ENCODE results near the gene SEC24D. TPM values are rescaled to one million over a fixed set of nuclear protein-coding genes. Genes with fewer than 3 reads are reported as not detected.

SEC24D gene
- total and polyA plus RNA-seq, 2 experiments from 2014 or later: 37.6 to 94.8 TPM

DNA sequence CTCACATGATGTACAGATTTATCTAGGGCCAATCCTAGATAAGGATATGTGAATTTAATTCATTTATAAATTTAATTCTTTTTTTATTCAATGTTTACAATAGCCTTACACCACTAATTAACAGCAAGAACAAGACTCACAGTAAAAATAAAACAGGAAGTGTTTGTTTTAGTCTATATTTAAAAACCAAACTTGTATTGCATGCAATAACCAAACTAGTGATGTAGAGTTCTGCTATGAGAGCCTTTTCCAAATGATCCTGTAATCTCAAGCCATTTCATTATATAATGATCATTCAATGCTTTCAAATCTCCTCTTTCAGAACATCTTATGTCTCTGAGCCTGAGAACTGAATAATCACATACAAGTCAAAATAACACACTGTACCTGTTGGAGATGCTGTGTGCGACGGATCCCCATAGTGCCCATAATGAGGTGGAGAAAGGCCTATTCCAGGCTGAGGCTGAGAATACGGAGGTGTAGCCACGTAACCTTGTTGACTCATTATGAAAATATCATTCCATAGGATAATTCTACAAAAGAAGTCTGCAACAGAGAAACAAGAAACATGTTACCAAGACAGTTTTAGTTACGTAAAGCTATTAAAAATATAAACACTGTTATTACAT is 2.6 kb downstream of the SEC24D start:
- Histone ChIP-seq H3F3A (replicated peaks; ENCODE audit: low read depth) (peaks cover 13% of the 10 kb centered on the region; the same call in 1 of the 2 replicates), H3K9me2 (ENCODE audit: insufficient read depth) (no peaks in the 10 kb centered on the region), H3K36me3 (ENCODE audit: insufficient read depth) (peaks cover 28% of the 10 kb centered on the region), H3K4me1 (ENCODE audit: insufficient read depth) (peaks cover 29% of the 10 kb centered on the region), H2AFZ (no peak overlapping the region), H3K4me2 (peak overlapping the region; percentile 86; the same call in 1 of the 2 replicates), H4K20me1 (replicated peaks; ENCODE audit: insufficient read depth) (peaks cover 18% of the 10 kb centered on the region), H3K27me3 (ENCODE audit: insufficient read depth) (no peaks in the 10 kb centered on the region), H3K4me3 (peak overlapping the region; percentile 87; the same call in 1 of the 2 replicates), H3K79me2 (replicated peaks; ENCODE audit: insufficient read depth) (peaks cover 72% of the 10 kb centered on the region), H3K27ac (ENCODE audit: low read depth) (no peak overlapping the region)
- peaks cover 38% of the 10 kb centered on the region for H3K36me3 Mint-ChIP-seq (ENCODE audit: low read depth)
- ATAC-seq (no peak), DNase-seq (ENCODE audit: low spot score) (no peak)
- H3K4me1 Mint-ChIP-seq: peaks cover 27% of the 10 kb centered on the region
- H3K27ac Mint-ChIP-seq: no peak overlapping the region
- no peak overlapping the region for H3K4me3 Mint-ChIP-seq
- H3K27me3 Mint-ChIP-seq (ENCODE audit: insufficient read depth, low read depth, poor library complexity): peaks cover 17% of the 10 kb centered on the region
- no peaks in the 10 kb centered on the region for H3K9me3 Mint-ChIP-seq
- TF ChIP-seq NANOG (IDR thresholded peaks at IDR 0.05; ENCODE audit: borderline replicate concordance): no peak
- no peak for TF ChIP-seq EZH2 (IDR thresholded peaks at IDR 0.05; ENCODE audit: low read depth, unreplicated experiment)
- no peak for TF ChIP-seq ZNF331 (CRISPR knock-in tag; IDR thresholded peaks at IDR 0.05; ENCODE audit: low read depth)
- TF ChIP-seq ZNF114 (CRISPR knock-in tag; IDR thresholded peaks at IDR 0.05): no peak
- TF ChIP-seq STAT1 (IDR thresholded peaks at IDR 0.05; ENCODE audit: unreplicated experiment): no peak

DNA sequence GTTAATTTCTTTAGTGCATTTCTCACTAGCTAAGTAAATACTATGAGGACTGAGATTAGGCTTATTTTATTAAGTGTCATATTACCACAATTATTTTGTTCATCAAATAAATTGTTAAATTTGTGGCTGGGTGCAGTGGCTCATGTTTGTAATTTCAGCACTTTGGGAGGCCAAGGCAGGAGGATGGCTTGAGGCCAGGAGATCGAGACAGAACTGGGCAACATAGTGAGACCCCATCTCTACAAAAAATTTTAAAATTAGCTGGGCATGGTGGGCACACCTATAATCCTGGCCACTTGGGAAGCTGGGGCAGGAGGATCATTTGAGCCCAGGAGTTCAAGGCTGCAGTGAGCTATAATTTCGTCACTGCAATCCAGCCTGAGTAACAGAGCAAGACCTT is 6.8 kb downstream of the SEC24D start:
- Histone ChIP-seq H3F3A (replicated peaks; ENCODE audit: low read depth) (0 out of 2 replicates have a peak, but pooled peaks cover 7% of the 10 kb centered on the region), H3K4me3 (no peak overlapping the region), H3K27me3 (ENCODE audit: insufficient read depth) (no peaks in the 10 kb centered on the region), H3K9me2 (ENCODE audit: insufficient read depth) (no peaks in the 10 kb centered on the region), H3K27ac (ENCODE audit: low read depth) (no peak overlapping the region), H4K20me1 (replicated peaks; ENCODE audit: insufficient read depth) (peaks cover 31% of the 10 kb centered on the region), H3K36me3 (ENCODE audit: insufficient read depth) (peaks cover 36% of the 10 kb centered on the region), H3K4me1 (ENCODE audit: insufficient read depth) (peaks cover 44% of the 10 kb centered on the region), H3K4me2 (no peak overlapping the region), H3K79me2 (replicated peaks; ENCODE audit: insufficient read depth) (peaks cover 100% of the 10 kb centered on the region), H2AFZ (no peak overlapping the region)
- Mint-ChIP-seq H3K4me3 (no peak overlapping the region; the same call in 2 of the 3 replicates), H3K9me3 (no peaks in the 10 kb centered on the region), H3K36me3 (ENCODE audit: low read depth) (peaks cover 48% of the 10 kb centered on the region), H3K4me1 (peaks cover 42% of the 10 kb centered on the region), H3K27ac (no peak overlapping the region; the same call in 1 of the 2 replicates), H3K27me3 (ENCODE audit: insufficient read depth, low read depth, poor library complexity) (peaks cover 7% of the 10 kb centered on the region)
- ATAC-seq (no peak), DNase-seq (ENCODE audit: low spot score) (no peak)
- TF ChIP-seq POLR2AphosphoS5 (IDR thresholded peaks at IDR 0.05; ENCODE audit: low read depth): no peak
- TF ChIP-seq JUNB (IDR thresholded peaks at IDR 0.05; ENCODE audit: unreplicated experiment): no peak
- TF ChIP-seq CREB1 (CRISPR knock-in tag; IDR thresholded peaks at IDR 0.05; ENCODE audit: low read depth): no peak
- TF ChIP-seq, protein P1, sequence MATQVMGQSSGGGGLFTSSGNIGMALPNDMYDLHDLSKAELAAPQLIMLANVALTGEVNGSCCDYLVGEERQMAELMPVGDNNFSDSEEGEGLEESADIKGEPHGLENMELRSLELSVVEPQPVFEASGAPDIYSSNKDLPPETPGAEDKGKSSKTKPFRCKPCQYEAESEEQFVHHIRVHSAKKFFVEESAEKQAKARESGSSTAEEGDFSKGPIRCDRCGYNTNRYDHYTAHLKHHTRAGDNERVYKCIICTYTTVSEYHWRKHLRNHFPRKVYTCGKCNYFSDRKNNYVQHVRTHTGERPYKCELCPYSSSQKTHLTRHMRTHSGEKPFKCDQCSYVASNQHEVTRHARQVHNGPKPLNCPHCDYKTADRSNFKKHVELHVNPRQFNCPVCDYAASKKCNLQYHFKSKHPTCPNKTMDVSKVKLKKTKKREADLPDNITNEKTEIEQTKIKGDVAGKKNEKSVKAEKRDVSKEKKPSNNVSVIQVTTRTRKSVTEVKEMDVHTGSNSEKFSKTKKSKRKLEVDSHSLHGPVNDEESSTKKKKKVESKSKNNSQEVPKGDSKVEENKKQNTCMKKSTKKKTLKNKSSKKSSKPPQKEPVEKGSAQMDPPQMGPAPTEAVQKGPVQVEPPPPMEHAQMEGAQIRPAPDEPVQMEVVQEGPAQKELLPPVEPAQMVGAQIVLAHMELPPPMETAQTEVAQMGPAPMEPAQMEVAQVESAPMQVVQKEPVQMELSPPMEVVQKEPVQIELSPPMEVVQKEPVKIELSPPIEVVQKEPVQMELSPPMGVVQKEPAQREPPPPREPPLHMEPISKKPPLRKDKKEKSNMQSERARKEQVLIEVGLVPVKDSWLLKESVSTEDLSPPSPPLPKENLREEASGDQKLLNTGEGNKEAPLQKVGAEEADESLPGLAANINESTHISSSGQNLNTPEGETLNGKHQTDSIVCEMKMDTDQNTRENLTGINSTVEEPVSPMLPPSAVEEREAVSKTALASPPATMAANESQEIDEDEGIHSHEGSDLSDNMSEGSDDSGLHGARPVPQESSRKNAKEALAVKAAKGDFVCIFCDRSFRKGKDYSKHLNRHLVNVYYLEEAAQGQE (IDR thresholded peaks at IDR 0.05; ENCODE audit: unreplicated experiment): no peak
- TF ChIP-seq STAT1 (IDR thresholded peaks at IDR 0.05; ENCODE audit: unreplicated experiment): no peak
- no peak for TF ChIP-seq NANOG (IDR thresholded peaks at IDR 0.05; ENCODE audit: borderline replicate concordance)
- TF ChIP-seq, protein P2, sequence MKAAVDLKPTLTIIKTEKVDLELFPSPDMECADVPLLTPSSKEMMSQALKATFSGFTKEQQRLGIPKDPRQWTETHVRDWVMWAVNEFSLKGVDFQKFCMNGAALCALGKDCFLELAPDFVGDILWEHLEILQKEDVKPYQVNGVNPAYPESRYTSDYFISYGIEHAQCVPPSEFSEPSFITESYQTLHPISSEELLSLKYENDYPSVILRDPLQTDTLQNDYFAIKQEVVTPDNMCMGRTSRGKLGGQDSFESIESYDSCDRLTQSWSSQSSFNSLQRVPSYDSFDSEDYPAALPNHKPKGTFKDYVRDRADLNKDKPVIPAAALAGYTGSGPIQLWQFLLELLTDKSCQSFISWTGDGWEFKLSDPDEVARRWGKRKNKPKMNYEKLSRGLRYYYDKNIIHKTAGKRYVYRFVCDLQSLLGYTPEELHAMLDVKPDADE (IDR thresholded peaks at IDR 0.05): no peak
- no peak for TF ChIP-seq ZNF114 (CRISPR knock-in tag; IDR thresholded peaks at IDR 0.05)
- TF ChIP-seq EZH2 (IDR thresholded peaks at IDR 0.05; ENCODE audit: low read depth, unreplicated experiment): no peak
- TF ChIP-seq EZH2phosphoT487 (IDR thresholded peaks at IDR 0.05; ENCODE audit: unreplicated experiment): no peak
